B cell (primary cell): Measurements from ENCODE around the gene NLRP2B. TPM values are rescaled to one million over a fixed set of nuclear protein-coding genes. Genes with fewer than 3 reads are reported as not detected.

ENCODE experiments used
- ATAC-seq: fragments of 200-7000 bp; cut with Tn5 transposase; one replicate; pipeline ENCODE4 v1.10.0; 2021; ENCODE audit warnings: low read depth, mild to moderate bottlenecking, moderate number of reproducible peaks, moderate library complexity
- CTCF ChIA-PET: fragments of 350-600 bp; sonication (Branson Sonifier 250); formaldehyde crosslinking; loops from one replicate; lab custom pipeline; 2021; ENCODE audit warnings: antibody characterized with exemption, inconsistent platforms; lab: Charles Lee
- POLR2A ChIA-PET: fragments of 350-600 bp; sonication (Branson Sonifier 250); formaldehyde crosslinking; loops from one replicate; lab custom pipeline; 2021; ENCODE audit warnings: antibody characterized with exemption; lab: Charles Lee
- DNase-seq: peaks from one replicate; pipeline ENCODE4 v3.0.0; 2013
- H2AFZ ChIP-seq: 2 replicates; pipeline ENCODE4 v1.6.1; 2012; ENCODE audit warnings: mild to moderate bottlenecking, low read depth, low read length; ENCODE audit not compliant: insufficient read depth, poor library complexity, severe bottlenecking
- H3K27ac ChIP-seq, 2 donors: 1 replicate in 1 of 2; 2 replicates in 1 of 2; pipeline ENCODE4 v1.5.1; 2012 to 2013; ENCODE audit warnings: low read length in 2 of 2, mild to moderate bottlenecking in 2 of 2, moderate library complexity in 1 of 2
- H3K27me3 ChIP-seq, 4 experiments: fragments of 200-600 bp in 1 of 4; sonication (generic) in 1 of 4; replicated peaks in 1 of 4; 1 replicate in 2 of 4; 2 replicates in 2 of 4; pipeline versions ENCODE4 v1.6.1 to v1.7.0; 2013 to 2016; ENCODE audit warnings: low read length in 3 of 4, mild to moderate bottlenecking in 2 of 4, mixed read lengths in 1 of 4, moderate library complexity in 1 of 4; ENCODE audit not compliant: insufficient read depth in 4 of 4, control insufficient read depth in 3 of 4; ENCODE audit errors: control extremely low read depth in 1 of 4
- H3K36me3 ChIP-seq, 2 experiments: replicated peaks in 1 of 2; 1 replicate in 1 of 2; 2 replicates in 1 of 2; pipeline versions ENCODE4 v1.6.1 to v1.7.1; 2013; ENCODE audit warnings: low read length in 1 of 2; ENCODE audit not compliant: insufficient read depth in 2 of 2, control insufficient read depth in 1 of 2; ENCODE audit errors: control extremely low read depth in 1 of 2, extremely low read depth in 1 of 2
- H3K4me1 ChIP-seq, 2 donors: fragments of 200-600 bp in 1 of 2; sonication (generic) in 1 of 2; 1 replicate in 1 of 2; 2 replicates in 1 of 2; pipeline versions ENCODE4 v1.5.1 to v1.6.1; 2013 to 2017; ENCODE audit warnings: low read length in 2 of 2; ENCODE audit not compliant: control insufficient read depth in 2 of 2, insufficient read depth in 2 of 2
- H3K4me2 ChIP-seq: replicated peaks from 2 replicates; pipeline ENCODE3; 2012; ENCODE audit warnings: mild to moderate bottlenecking, low read depth, low read length; ENCODE audit not compliant: poor library complexity, severe bottlenecking
- H3K4me3 ChIP-seq, 5 experiments: fragments of 200-600 bp in 1 of 5; sonication (generic) in 1 of 5; 1 replicate in 3 of 5; 2 replicates in 2 of 5; pipeline versions ENCODE4 v1.5.1 to v1.7.0; 2011 to 2016; ENCODE audit warnings: low read length in 4 of 5, mild to moderate bottlenecking in 4 of 5, low read depth in 2 of 5, control low read depth in 1 of 5, moderate library complexity in 1 of 5; ENCODE audit not compliant: insufficient read depth in 1 of 5; ENCODE audit errors: control extremely low read depth in 1 of 5, extremely low read depth in 1 of 5
- H3K79me2 ChIP-seq: fragments of 200-600 bp; sonication (generic); one replicate; pipeline ENCODE4 v1.6.0; 2016; ENCODE audit warnings: low read length; ENCODE audit not compliant: control insufficient read depth, insufficient read depth
- H3K9ac ChIP-seq: fragments of 200-600 bp; sonication (generic); 2 replicates; pipeline ENCODE4 v1.6.1; 2017; ENCODE audit warnings: mild to moderate bottlenecking, low read length, moderate library complexity
- H3K9me3 ChIP-seq, 3 donors: one replicate each; pipeline versions ENCODE4 v1.6.1 to v1.7.1; 2013; ENCODE audit warnings: low read length in 2 of 3; ENCODE audit not compliant: control insufficient read depth in 2 of 3, insufficient read depth in 1 of 3; ENCODE audit errors: control extremely low read depth in 1 of 3
- H4K20me1 ChIP-seq: 2 replicates; pipeline ENCODE4 v1.6.0; 2012; ENCODE audit warnings: mild to moderate bottlenecking, low read length; ENCODE audit not compliant: insufficient read depth, control insufficient read depth, poor library complexity, severe bottlenecking
- H3K27ac Mint-ChIP-seq: one replicate; pipeline ENCODE4 v1.8.0; 2021; ENCODE audit warnings: mixed read lengths
- H3K27me3 Mint-ChIP-seq: one replicate; pipeline ENCODE4 v1.8.0; 2021; ENCODE audit warnings: mixed read lengths
- H3K4me1 Mint-ChIP-seq: one replicate; pipeline ENCODE4 v1.8.0; 2021; ENCODE audit warnings: mixed read lengths
- H3K4me3 Mint-ChIP-seq: one replicate; pipeline ENCODE4 v1.8.0; 2021; ENCODE audit warnings: mixed read lengths
- H3K9me3 Mint-ChIP-seq: one replicate; pipeline ENCODE4 v1.8.0; 2022; ENCODE audit warnings: mixed read lengths; ENCODE audit not compliant: insufficient read depth
- EZH2 ChIP-seq: IDR thresholded peaks from 2 replicates; pipeline ENCODE4 v1.6.1; 2012; ENCODE audit warnings: borderline replicate concordance, low read depth, mild to moderate bottlenecking, moderate library complexity, low read length; ENCODE audit not compliant: insufficient read depth, poor library complexity, severe bottlenecking
- WGBS: methylation state at CpG from one replicate; pipeline ENCODE4 v1.1.5; 2013; ENCODE audit warnings: missing lambda C conversion rate; ENCODE audit not compliant: insufficient coverage; 5-methylcytosine and 5-hydroxymethylcytosine counted together
- intact Hi-C: fragments of 100-400 bp; cut with micrococcal nuclease; formaldehyde crosslinking; loops from one replicate; pipeline ENCODE4 v1.10.0; 2022
- polyA plus RNA-seq: library from polyadenylated mRNA; depleted of rRNA; stranded (reverse); fragments of >200 nt; gene quantifications from 2 replicates; pipeline ENCODE4 v1.2.3, GENCODE V29; 2012
- total RNA-seq, 2 donors: library from RNA; stranded (reverse); fragments of 120-200 nt in 1 of 2; gene quantifications; 1 replicate in 1 of 2; 2 replicates in 1 of 2; pipeline versions ENCODE4 v1.2.3 to v1.2.4, GENCODE V29; 2013 to 2022
- TF ChIP-seq, protein P1 (sequence below): fragments of 200-600 bp; IDR thresholded peaks from one replicate; pipeline ENCODE4 v1.8.0; 2022; ENCODE audit warnings: antibody characterized with exemption, mild to moderate bottlenecking

Gene NLRP2B
- total and polyA plus RNA-seq, 2 donors (not counting 1 experiment from before 2014, with no cell fraction given): 0.03 TPM; not detected in 1

DNA sequence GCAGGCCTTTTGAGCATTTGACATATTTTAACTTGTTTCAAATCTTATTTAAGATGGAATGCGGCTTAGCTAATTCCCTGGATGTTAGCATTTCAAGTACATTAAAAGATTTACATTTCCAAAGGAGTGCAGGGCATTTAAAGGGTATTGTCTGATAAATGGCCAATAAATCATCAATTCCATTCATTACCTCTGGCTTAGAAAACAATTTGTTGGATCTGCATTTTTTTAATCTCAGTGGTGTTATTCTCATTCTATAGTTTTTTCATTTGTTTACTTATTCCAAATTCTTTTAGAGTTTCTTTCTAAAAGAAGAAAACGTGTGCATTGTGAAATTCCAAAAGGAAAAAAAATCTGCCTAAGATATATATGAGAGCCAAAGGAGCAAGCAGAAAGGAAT is 1.3 kb upstream of the NLRP2B start:
- DNase-seq (no peak), ATAC-seq (no peak)
- Histone ChIP-seq H3K9ac (no peak overlapping the region), H3K79me2 (no peaks in the 10 kb centered on the region), H2AFZ (no peak overlapping the region), H3K9me3 (no peaks in the 10 kb centered on the region), H4K20me1 (no peaks in the 10 kb centered on the region), H3K27me3 (no peaks in the 10 kb centered on the region), H3K36me3 (no peaks in the 10 kb centered on the region), H3K4me2 (no peak overlapping the region), H3K4me1 (no peaks in the 10 kb centered on the region), H3K27ac (no peak overlapping the region), H3K4me3 (no peak overlapping the region)
- intact Hi-C loops: no loop called here
- POLR2A ChIA-PET: no interaction called here
- CTCF ChIA-PET: no interaction called here
- H3K9me3 Mint-ChIP-seq: no peaks in the 10 kb centered on the region
- TF ChIP-seq, protein P1, sequence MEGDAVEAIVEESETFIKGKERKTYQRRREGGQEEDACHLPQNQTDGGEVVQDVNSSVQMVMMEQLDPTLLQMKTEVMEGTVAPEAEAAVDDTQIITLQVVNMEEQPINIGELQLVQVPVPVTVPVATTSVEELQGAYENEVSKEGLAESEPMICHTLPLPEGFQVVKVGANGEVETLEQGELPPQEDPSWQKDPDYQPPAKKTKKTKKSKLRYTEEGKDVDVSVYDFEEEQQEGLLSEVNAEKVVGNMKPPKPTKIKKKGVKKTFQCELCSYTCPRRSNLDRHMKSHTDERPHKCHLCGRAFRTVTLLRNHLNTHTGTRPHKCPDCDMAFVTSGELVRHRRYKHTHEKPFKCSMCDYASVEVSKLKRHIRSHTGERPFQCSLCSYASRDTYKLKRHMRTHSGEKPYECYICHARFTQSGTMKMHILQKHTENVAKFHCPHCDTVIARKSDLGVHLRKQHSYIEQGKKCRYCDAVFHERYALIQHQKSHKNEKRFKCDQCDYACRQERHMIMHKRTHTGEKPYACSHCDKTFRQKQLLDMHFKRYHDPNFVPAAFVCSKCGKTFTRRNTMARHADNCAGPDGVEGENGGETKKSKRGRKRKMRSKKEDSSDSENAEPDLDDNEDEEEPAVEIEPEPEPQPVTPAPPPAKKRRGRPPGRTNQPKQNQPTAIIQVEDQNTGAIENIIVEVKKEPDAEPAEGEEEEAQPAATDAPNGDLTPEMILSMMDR: no peak
- no peak for TF ChIP-seq EZH2
- no peaks in the 10 kb centered on the region for H3K27me3 Mint-ChIP-seq
- no peaks in the 10 kb centered on the region for H3K4me1 Mint-ChIP-seq
- no CpG with 5 or more reads among the region's 2 CpGs for WGBS
- no peak overlapping the region for H3K27ac Mint-ChIP-seq
- H3K4me3 Mint-ChIP-seq: no peak overlapping the region

DNA sequence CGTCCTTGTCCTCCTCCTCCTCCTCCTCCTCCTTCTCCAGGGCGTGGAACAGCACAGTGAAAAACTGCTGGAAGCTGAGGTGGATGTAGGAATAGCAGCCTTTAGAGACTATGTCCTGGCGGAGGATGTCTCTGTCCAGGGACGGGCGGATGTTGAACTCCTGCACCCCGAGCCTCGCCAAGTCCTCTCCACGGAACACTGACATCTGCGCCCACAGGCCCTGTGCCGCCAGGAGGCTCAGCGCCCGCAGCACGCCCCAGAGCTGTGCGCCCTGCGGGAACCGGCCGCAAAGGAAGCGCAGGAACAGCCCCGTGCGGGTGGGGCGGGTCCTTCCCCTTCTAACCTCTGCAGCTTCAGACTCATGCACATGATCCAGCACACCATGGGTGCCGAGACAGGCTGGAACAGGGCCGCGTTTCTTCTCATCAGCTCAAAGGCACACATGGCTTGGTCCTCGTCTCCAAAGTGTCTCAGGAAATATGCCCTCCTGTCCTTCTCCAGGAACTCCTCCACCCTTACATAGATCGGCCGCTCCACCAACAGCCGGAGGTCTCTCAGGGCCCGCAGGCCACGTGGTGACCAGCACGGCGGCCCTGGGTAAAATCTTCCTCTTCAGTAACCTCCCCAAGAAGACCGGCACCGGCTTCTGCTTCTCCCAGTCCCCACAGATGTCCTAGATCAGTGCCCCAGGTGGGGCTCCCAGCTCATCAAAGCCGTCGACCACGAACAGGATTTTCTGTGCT is 1.2 kb downstream of the NLRP2B start:
- H3K27me3 Mint-ChIP-seq: no peaks in the 10 kb centered on the region

More for the DNA sequence above, 1.2 kb downstream of the NLRP2B start:
- Histone ChIP-seq H3K27me3 (no peaks in the 10 kb centered on the region), H3K4me2 (no peak overlapping the region), H3K27ac (no peak overlapping the region), H3K9ac (no peak overlapping the region), H4K20me1 (no peaks in the 10 kb centered on the region), H3K36me3 (no peaks in the 10 kb centered on the region), H3K9me3 (peaks cover 0 to 5% (median 2%) of the 10 kb centered on the region in 3 donors), H3K4me1 (no peaks in the 10 kb centered on the region), H3K4me3 (no peak overlapping the region), H2AFZ (no peak overlapping the region), H3K79me2 (no peaks in the 10 kb centered on the region)
- TF ChIP-seq, protein P1: no peak
- no peak for TF ChIP-seq EZH2
- intact Hi-C loops: no loop called here
- WGBS: 95% methylated on average over 20 of the region's 37 CpGs
- POLR2A ChIA-PET: no interaction called here
- CTCF ChIA-PET: no interaction called here
- H3K4me3 Mint-ChIP-seq: no peak overlapping the region
- H3K27ac Mint-ChIP-seq: no peak overlapping the region
- H3K9me3 Mint-ChIP-seq: peaks cover 3% of the 10 kb centered on the region
- H3K4me1 Mint-ChIP-seq: no peaks in the 10 kb centered on the region
- DNase-seq (no peak), ATAC-seq (no peak)
